ENCODE results near the gene RCAN1. TPM values are rescaled to one million over a fixed set of nuclear protein-coding genes. Genes with fewer than 3 reads are reported as not detected.

The RCAN1 gene
- total RNA-seq, 1 experiment from 2014 or later: 9.7 TPM

DNA sequence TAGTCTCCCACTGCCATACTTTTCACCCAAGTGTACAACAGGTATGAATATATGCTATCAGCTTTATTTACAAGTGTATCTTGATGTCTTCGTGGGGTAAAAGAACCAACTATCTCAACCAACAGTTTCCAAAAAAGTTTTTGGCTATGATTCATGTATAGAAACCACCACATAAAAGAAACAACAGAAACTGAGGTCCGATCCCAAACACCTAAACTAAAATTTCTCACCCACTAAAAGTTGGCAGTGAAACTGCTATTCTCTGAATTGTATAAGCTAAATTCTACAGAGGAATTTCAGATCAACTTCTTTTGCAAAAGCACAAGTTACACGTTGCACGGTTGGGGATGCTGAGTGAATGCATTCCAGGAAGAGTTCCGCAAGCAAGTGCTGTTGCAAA is 97.9 kb downstream of the RCAN1 start:
- TF ChIP-seq JUND (IDR thresholded peaks at IDR 0.05) (no peak), SIN3A (IDR thresholded peaks at IDR 0.05; ENCODE audit: low read depth) (no peak), TCF7L2 (IDR thresholded peaks at IDR 0.05; ENCODE audit: borderline replicate concordance, extremely low read depth, insufficient read depth, insufficient read length) (no peak), POLR2A (IDR thresholded peaks at IDR 0.05; ENCODE audit: borderline replicate concordance, extremely low read depth, insufficient read depth, insufficient read length) (no peak), POLR2AphosphoS5 (IDR thresholded peaks at IDR 0.05; ENCODE audit: low read depth, low read length) (no peak), SRF (IDR thresholded peaks at IDR 0.05; ENCODE audit: low read depth) (no peak)
- TF ChIP-seq, protein P1, sequence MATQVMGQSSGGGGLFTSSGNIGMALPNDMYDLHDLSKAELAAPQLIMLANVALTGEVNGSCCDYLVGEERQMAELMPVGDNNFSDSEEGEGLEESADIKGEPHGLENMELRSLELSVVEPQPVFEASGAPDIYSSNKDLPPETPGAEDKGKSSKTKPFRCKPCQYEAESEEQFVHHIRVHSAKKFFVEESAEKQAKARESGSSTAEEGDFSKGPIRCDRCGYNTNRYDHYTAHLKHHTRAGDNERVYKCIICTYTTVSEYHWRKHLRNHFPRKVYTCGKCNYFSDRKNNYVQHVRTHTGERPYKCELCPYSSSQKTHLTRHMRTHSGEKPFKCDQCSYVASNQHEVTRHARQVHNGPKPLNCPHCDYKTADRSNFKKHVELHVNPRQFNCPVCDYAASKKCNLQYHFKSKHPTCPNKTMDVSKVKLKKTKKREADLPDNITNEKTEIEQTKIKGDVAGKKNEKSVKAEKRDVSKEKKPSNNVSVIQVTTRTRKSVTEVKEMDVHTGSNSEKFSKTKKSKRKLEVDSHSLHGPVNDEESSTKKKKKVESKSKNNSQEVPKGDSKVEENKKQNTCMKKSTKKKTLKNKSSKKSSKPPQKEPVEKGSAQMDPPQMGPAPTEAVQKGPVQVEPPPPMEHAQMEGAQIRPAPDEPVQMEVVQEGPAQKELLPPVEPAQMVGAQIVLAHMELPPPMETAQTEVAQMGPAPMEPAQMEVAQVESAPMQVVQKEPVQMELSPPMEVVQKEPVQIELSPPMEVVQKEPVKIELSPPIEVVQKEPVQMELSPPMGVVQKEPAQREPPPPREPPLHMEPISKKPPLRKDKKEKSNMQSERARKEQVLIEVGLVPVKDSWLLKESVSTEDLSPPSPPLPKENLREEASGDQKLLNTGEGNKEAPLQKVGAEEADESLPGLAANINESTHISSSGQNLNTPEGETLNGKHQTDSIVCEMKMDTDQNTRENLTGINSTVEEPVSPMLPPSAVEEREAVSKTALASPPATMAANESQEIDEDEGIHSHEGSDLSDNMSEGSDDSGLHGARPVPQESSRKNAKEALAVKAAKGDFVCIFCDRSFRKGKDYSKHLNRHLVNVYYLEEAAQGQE (IDR thresholded peaks at IDR 0.05; ENCODE audit: low read depth): no peak
- Histone ChIP-seq H3K9me2 (ENCODE audit: insufficient read depth) (no peaks in the 10 kb centered on the region), H3K36me3 (ENCODE audit: control insufficient read depth in 1 of 2, insufficient read depth in 2 of 2, low read length in 2 of 2) (no peaks in the 10 kb centered on the region), H3K27me3 (ENCODE audit: insufficient read depth, low read length) (no peaks in the 10 kb centered on the region), H3K4me3 (replicated peaks in 1 of 2; ENCODE audit: low read depth in 1 of 2, low read length in 2 of 2) (no peak overlapping the region), H4K20me1 (ENCODE audit: insufficient read depth) (no peaks in the 10 kb centered on the region), H2AFZ (ENCODE audit: low read depth, low read length, poor library complexity, severe bottlenecking) (no peak overlapping the region), H3K4me2 (ENCODE audit: low read length) (no peak overlapping the region), H3K79me2 (ENCODE audit: insufficient read depth, low read length) (no peaks in the 10 kb centered on the region), H3K27ac (ENCODE audit: low read depth, low read length) (no peak overlapping the region), H3K4me1 (ENCODE audit: control insufficient read depth in 1 of 2, insufficient read depth in 2 of 2, low read length in 2 of 2) (no peaks in the 10 kb centered on the region), H3K9me3 (ENCODE audit: control insufficient read depth in 1 of 2, insufficient read depth in 1 of 2, low read depth in 1 of 2, low read length in 2 of 2) (no peaks in the 10 kb centered on the region), H3K9ac (ENCODE audit: low read length) (no peak overlapping the region)
- ChIA-PET CTCF (interaction anchor here (1.0 to 1.5 kb wide), 5 partner anchors 8 to 114 kb away, joined by 3 to 6 read pairs (median 4); no protein-coding TSS in a partner anchor), RAD21 (ENCODE audit: low non-redundant PET in 1 of 2, low total read pairs in 2 of 2, uncharacterized antibody in 2 of 2, unreplicated experiment in 2 of 2) (no interaction called here), POLR2A (no interaction called here)
- intact Hi-C loops (cut with micrococcal nuclease): no loop called here
- ATAC-seq (no peak), DNase-seq (ENCODE audit: low read depth, low spot score) (no peak)
- BruUV-seq (replicated peaks): TSS peak; percentile 19
